Jurkat, Clone E6-1 (cell line): ENCODE measurements around the gene VGLL4.
"Not testable (repeated sequence)": the region's sequence is repeated elsewhere in the genome, so short reads cannot be mapped to it uniquely, and the experiment has no call there.

Experiments used
- DNase-seq: peaks from one replicate; pipeline ENCODE4 v3.0.0-alpha.2; 2011; ENCODE audit warnings: low read depth, low spot score
- H3K4me3 ChIP-seq: 2 replicates; pipeline ENCODE4 v1.5.1; 2011; ENCODE audit warnings: mild to moderate bottlenecking, low read length, control low read depth, moderate library complexity

VGLL4 gene

DNA sequence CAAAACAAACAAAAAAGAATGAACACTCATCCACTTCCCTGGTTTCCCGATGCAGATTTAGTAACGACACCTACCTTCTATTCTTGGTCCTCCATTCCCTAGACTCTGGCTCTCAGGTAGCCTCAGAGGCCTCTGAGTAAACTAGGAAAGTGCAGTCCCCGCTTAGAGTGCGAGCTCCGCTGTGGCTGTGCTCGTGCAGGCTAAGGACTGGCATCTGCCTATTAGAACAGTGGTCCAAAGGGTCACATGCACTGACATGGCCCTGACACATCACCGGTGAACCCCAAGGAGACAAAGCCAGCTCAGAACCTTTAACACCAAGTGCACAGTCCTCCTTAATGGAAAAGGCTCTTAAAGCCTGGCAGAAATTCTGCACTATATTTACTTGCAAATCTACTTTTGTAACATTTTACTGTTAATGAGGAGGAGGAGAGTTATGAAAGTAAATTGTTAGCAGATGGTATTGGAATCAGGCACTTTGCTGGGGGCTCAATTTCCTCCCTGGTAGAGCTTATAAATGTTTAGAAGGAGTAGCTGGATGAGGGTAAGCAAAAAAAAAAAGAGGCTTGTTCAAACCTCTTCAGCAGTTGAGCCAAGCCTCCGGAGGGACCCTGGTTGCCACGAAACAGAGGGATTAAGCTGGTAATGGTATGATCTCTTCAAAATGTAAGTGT lies 31.1 kb downstream of the VGLL4 start:
- H3K4me3 ChIP-seq: no peak overlapping the region
- no peak for DNase-seq

DNA sequence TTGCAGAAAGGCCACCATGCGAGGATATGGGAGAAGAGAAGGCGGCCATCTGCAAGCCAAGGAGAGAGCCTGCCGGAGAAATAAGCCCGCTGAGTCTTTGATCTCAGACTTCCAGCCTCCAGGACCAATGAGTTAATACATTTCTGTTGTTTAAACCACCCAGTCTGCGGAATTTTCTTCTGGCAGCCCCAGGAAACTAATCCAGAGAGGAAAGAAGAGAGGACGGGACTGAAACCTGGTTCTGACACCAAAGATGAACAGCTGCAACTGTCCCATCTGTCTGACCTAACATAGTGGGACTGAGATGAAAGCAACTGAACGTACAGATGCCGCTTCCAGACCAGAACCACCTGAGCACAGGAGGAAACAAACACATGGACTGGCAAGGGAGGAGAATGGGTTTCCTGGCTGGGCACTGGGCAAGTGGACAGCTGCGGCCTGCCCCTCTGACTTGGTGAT lies 32.3 kb downstream of the VGLL4 start:
- no peak for DNase-seq
- no peak overlapping the region for H3K4me3 ChIP-seq

DNA sequence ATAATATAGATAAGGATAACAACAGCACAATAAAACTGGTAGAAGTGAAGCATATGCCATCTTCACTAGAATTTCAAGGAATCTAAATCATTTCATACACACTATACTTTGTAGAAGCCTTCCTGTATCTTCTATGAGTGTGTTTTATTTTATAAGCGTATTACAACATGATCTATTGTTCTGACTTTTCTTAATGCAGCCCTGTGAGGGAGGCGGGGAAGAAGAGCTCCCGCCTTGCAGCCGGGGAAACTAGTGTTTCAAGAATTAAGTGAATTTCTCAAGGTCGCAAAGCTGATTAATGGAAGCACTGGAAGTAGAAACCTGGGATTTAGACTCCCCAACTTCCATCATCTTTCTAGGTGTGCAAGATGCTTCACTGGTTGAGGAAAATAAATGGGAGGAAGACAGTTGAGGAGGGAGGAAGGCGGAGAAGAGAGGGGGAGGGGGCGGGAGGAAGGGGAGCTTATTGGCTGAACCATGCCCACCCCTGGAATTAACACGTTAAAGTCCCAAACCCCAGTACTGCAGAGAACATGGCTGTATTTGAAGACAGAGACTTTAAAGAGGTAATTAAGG lies 32.9 kb downstream of the VGLL4 start:
- no peak overlapping the region for H3K4me3 ChIP-seq
- DNase-seq: no peak

DNA sequence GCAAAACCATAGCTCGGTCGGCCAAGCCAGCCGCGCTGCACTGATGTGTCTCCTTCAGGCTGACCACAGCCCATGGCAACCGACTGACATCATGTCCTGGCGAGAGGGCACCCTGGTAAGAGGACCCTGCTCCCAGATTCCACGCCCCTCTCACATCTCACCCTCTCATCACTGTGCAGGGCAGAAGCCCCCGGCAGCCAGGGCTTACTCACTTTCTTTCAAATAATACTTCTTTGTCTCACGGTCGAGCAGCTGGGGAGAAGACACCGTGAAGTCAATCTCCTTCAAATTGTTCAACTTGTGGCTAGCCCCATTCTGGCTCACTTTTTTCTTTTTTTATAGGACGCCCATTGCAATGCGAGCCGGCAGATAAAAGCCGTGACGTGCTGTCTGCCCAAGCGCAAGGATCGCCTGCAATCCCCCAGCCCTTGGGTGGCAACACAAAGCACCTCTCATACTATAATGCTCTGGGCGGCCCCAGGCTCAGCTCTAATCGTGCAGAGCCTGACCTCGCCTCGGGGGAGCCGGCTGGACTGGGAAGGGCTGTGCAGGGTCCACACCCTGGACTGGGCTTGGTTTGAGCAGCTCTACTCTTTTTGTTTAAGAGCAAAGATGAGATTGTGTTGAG lies 33.6 kb downstream of the VGLL4 start:
- H3K4me3 ChIP-seq: no peak overlapping the region
- no peak for DNase-seq

DNA sequence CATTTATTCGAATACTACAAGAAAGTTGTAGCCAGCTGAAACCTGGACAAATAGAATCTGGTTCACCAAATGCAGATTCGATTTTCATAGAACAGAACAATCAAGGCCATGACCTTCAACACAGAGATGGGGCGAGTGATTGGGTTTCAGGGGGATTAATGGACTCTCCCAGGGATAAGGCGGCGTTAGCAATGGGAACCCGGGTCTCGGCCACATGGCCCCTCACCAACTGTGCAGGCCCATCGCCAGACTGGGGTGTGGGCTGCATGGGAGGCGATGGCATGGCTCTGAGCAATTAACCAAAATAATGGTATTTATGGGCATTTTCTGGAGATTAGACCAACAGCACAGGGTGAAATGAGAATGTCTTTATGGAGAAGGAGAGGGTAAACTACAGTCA lies 34.2 kb downstream of the VGLL4 start:
- no peak for DNase-seq
- no peak overlapping the region for H3K4me3 ChIP-seq

DNA sequence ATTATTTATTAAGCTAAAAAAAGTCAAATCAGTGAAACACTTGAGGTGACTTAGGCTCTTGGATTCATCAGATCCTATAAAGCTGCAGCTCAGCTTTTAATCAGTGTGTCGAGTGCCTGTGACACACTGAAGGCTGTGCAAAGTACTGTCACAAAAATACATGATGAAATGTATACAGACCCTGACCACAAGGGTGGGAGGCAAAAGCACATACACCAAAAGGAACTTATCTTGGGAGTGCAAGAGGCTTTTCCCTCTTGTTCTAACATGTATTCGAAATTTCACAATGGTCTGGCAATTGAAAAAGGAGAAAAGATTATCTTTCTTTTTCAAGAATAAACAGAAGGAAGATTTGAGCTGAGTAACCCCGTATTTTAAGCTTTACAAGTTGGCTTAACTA lies 35.9 kb downstream of the VGLL4 start:
- no peak for DNase-seq
- no peak overlapping the region for H3K4me3 ChIP-seq

DNA sequence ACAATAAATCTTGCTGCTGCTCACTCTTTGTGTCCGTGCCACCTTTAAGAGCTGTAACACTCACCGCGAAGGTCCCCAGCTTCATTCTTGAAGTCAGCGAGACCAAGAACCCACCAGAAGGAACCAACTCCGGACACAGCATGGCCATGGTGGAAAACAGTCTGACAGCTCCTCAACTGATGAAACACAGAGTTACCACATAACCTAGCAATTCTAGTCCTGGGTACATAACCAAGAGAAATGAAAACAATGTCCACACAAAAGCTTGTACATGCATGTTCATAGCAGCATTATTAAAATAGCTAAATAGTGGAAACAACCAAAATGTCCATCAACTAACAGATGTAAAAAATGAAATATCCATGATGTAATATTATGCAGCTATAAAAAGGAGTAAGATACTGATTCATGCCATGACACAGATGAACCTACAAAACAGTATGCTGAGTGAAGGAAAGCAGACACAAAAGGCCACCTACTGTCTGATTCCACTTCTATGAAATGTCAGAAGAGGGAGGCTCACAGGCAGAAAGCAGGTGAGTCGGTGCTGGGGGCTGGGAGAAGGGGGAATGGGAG lies 36.8 kb downstream of the VGLL4 start:
- no peak overlapping the region for H3K4me3 ChIP-seq
- DNase-seq: no peak

DNA sequence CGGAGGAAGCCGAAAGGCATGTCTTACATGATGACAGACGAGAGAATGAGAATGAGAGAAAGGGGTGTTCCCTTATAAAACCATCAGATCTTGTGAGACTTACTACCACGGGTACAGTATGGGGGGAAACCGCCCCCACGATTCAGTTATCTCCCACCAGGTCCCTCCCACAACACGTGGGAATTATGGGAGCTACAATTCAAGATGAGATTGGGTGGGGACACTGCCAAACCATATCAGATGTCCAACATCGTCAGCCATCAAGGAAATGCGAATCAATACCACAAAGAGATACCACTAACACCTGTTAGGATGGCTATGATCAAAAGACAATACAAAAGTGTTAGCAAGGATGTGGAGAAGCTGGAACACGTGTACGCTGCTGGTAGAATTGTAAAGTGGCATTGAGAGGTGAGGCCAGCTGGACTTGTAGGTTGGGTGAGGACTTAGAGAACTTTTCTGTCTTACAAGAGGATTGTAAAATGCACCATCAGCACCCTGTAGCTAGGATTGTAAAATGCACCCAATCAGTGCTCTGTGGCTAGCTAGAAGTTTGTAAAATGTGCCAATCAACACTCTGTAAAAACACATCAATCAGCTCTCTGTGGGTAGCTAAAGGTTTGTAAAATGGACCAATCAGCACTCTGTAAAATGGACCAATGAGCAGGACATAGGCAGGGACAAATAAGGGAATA lies 37.5 kb downstream of the VGLL4 start:
- DNase-seq: no peak
- no peak overlapping the region for H3K4me3 ChIP-seq

GRCh38 chr3:11605398-11605797 lies 38.3 kb downstream of the VGLL4 start:
- H3K4me3 ChIP-seq: no peak overlapping the region
- no peak for DNase-seq

DNA sequence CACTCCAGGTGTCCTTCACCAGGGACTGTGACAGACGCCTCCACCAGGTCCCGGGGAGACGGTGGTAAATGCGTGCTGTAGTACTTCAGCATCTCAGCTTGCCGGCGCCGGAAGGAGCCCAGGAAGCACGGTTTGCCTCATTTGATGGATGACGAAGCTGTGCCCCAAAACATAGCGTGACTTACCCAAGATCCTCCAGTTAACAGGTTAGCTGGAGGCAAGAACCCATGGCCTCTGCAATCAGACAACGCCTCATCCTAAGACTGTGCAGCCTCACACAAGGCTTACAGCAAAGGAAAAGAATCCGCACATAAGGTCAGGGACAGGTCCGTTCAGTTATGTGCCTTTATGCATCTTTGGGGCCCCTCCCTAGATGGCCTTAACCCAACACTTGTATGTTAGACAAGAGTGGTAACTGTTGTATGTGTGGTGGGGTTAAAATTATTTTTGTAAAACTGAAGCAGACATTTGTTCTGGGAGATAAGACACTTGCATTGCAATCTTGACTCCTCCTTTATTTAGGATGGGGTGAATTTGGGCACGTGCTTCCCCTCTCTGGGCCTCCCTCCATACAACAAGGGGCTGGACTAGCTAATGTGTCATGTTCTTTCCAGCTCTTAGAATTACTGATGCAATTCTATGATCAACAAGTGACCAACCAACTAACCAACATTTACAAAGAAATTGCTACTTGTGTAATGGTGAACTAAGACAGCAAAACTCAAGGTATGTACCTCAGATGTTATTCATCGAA lies 39.4 kb downstream of the VGLL4 start:
- no peak for DNase-seq
- H3K4me3 ChIP-seq: no peak overlapping the region

DNA sequence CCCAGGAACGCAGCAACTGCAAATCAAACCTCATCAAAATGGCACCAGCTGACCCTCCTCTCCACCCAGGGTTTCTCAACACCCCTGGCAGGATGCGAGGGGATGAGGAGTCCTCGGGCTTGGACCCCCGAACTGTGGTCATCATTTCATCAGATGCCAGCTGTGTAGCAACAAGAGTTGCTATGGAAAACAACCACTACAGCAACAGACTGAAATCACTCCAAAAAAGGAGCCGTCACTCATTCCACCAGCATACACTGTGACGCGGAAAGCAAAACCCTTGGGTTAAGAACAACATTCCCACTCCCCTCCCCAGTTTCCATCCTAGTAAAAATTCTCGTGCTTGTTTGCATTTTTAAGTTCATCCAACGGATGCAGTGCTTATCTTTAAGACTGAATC lies 40.1 kb downstream of the VGLL4 start:
- H3K4me3 ChIP-seq: no peak overlapping the region
- DNase-seq: no peak

DNA sequence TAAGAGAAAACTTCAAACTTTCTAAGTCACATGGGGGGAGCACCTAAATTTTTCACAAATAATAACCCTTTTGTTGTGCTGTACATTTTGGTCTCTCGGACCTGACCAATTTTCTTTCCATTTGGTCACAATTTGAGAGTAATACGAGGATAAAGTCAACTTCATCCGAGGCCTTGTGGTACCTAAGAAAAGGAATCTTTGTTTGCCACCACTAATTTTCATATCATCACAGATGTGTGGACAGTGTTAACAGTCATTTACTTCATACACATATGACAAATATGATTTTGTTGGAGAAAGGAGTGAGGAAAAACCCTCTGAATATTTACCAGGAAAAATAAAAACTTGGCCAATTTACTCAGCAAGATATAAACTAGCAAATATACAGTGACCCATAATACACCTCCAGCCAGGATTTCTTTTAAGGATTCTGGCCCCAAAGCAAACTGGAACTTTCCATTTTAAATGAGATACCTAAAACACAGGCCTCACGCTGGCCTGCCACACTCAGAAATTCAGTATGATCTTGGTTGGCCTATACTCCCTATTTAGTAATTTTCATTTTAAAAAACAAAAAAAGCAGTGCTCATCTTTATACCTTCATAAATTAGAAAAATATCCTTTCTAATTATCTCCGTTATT lies 40.7 kb downstream of the VGLL4 start:
- DNase-seq: no peak
- H3K4me3 ChIP-seq: no peak overlapping the region

DNA sequence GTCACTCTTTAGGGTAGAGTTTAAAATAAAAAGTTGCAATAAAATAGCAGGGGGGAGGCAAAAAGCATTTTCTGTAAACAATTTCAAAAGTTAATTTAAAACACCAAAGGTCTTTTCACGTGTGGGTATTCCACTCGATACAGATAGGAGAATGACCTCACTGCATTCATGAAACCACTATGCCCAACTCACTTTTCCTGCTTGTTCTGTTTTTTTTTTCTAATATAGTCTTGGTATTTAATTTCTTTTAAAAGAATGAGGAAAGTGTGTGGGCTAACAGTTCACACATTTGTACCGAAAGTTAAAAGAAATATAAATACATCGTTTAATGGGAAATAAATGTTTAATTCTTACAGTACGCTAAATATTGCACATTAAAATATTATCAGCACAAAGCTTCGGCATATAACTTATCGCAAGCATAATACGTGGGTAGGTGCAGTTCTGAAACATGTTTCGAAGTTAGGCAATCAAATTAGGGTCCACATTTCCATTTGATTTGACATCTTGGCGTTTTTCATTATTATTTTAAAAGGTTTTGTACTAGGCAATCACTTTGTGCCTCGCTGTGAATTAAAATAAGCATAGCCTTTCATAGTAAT lies 41.4 kb downstream of the VGLL4 start:
- no peak for DNase-seq
- H3K4me3 ChIP-seq: no peak overlapping the region

DNA sequence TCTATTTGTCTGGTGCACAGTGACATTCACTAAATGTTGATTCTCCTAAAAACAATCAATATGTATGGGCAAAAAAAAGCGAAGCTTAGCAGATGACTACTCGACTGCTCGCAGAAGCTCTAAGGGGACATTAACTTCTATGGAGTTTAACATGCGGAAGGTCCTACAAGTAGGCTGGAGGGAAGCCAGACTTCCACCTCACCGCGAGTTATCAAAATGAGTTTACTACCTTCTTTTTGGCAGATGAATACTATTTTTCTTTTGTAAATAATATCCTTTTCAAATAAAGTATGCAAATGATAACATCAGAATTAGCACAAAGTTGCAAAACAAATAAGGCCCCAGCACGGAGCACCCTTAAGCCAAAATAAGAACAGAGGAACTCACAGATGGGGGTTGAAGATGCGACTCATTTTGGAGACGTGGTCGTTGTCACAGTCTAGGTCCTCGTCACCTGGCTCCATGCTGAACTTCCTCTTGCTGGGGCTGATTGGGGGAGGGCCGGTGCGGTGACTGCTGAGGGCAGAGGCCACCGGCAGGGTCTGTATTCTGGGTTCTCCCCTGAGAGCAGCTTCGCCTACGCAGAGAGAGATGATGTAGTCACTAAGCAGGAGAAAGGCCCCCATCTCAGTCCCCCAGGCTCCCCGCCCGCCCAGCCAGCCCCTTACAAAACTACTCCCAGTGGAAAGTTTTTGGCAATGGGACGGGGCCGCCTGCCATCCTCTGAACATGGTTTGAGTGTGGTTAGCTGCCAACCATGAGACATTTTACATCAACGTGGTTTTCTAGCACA lies 42.1 kb downstream of the VGLL4 start:
- no peak overlapping the region for H3K4me3 ChIP-seq
- no peak for DNase-seq

DNA sequence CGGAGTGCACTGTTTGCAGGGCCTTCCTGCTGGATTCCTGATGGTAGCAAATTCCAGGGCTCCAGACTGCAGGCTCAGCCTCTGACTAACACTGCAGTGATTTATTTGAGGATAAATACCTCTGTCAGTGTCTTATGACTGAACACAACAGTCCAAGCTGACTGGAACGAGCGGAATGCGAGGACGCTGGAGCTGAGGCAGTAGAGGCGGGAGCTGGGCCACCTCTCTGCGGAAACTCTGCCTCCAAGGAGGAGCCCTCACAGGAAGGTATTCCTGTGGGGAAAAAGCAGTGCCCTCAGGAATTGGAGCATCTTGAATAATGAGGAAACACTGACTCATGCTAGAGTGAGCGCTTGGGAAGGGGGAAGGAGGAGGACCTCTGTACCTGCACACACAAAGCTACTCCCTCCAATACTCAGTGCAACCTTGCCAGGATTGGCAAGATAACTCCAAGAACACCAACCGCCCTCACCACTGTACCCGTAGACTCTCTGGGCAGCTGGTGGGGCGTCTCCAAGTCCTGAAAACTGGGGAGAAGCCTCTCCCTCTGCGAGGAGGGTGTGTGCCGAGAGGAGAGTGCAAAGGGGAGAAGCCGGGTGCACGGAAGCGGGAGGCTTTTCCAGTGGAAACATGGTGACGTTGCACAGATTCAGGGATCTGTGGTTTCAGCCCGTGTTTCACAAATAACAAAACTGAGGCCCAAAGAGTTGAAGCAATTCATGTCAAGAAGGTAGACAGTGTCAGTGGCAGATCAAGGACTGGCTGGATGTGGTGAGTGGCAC lies 43.0 kb downstream of the VGLL4 start:
- H3K4me3 ChIP-seq: no peak overlapping the region
- DNase-seq: no peak

GRCh38 chr3:11596387-11596786 lies 47.3 kb downstream of the VGLL4 start:
- H3K4me3 ChIP-seq: no peak overlapping the region
- no peak for DNase-seq

GRCh38 chr3:11595024-11595423 lies 48.7 kb downstream of the VGLL4 start:
- DNase-seq: not testable (repeated sequence)

More at GRCh38 chr3:11595024-11595423, 48.7 kb downstream of the VGLL4 start:
- not testable (repeated sequence) for H3K4me3 ChIP-seq
